ENCODE data around the gene RPA3.
"Not testable (repeated sequence)": the region's sequence is repeated elsewhere in the genome, so short reads cannot be mapped to it uniquely, and the experiment has no call there.

RPA3 gene

DNA sequence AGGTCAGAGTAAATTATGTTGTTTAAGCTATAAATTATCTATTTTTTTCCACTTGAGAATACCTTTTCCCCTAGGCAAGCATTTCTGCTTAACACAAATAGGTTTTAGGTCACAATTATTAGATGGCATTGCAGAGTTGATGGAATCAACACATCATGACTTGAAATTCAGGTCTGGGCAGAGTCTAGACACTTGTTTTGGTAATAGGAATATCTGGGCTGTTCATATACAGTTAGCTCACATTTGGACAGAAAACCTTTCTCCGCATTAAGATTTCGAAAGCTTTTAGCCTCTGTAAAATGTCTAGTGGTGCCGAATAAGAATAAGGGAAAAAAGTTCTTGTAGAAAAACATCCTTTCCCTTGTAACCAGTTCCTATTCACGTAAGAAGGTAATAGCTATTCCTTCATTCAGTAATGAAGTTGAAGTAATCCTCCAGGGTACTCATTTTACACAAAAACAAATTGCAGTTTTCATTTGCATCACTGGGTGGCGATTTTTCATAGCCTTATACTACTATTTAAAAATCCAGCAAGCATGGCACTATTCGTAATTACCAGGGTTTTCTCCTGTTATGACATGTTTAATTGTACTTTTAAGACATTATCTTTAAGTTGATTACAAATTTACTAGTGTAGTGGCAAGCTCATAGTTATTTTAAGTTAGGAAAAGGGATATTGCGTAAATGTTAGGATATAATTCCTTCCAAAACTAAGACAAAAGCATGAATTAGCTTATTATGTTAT, 37.0 kb downstream of the RPA3 start:
- Histone ChIP-seq H3K27me3 (replicated peaks) (no peaks in the 10 kb centered on the region), H3K27ac (no peak overlapping the region), H3K36me3 (replicated peaks) (no peaks in the 10 kb centered on the region), H3K4me3 (ENCODE audit: low read depth, low read length) (no peak overlapping the region)
- TF ChIP-seq, protein P1, sequence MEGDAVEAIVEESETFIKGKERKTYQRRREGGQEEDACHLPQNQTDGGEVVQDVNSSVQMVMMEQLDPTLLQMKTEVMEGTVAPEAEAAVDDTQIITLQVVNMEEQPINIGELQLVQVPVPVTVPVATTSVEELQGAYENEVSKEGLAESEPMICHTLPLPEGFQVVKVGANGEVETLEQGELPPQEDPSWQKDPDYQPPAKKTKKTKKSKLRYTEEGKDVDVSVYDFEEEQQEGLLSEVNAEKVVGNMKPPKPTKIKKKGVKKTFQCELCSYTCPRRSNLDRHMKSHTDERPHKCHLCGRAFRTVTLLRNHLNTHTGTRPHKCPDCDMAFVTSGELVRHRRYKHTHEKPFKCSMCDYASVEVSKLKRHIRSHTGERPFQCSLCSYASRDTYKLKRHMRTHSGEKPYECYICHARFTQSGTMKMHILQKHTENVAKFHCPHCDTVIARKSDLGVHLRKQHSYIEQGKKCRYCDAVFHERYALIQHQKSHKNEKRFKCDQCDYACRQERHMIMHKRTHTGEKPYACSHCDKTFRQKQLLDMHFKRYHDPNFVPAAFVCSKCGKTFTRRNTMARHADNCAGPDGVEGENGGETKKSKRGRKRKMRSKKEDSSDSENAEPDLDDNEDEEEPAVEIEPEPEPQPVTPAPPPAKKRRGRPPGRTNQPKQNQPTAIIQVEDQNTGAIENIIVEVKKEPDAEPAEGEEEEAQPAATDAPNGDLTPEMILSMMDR (IDR thresholded peaks at IDR 0.05; ENCODE audit: low read depth, low read length, missing control alignments), result peak; percentile 38
- DNase-seq, result peak; percentile 60
- in situ Hi-C loops (cut with HindIII; ENCODE audit: low pct_ligation_motif_present, low sequenced_read_pairs), result no loop called here

- H3K36me3 ChIP-seq (replicated peaks); DNase-seq; H3K4me3 ChIP-seq (ENCODE audit: low read depth, low read length); H3K27ac ChIP-seq; H3K27me3 ChIP-seq (replicated peaks); in situ Hi-C loops (cut with HindIII; ENCODE audit: low pct_ligation_motif_present, low sequenced_read_pairs): not testable (repeated sequence)
These were observed 38.8 kb downstream of the RPA3 start for GRCh38 chr7:7679640-7680039.

DNA sequence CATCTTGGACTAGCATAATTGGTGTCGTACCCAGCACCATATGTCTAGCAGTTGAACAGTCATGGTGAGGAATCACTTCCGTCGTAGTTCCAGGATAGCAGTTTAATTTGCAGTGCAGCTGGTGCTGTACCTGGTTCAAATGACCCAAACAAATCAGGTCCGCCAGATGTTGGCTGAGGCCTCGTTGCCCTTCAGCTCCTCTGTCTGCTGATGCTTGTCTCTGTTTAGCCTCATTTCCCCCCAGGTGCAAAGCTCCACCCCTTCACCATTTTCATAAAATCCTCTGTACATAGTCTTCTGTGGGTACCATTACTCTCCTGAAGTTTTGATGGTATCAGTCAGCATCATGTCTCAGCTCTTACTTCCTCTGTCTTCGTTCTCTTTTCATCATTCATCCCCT, 42.7 kb downstream of the RPA3 start:
- in situ Hi-C loops (cut with HindIII; ENCODE audit: low pct_ligation_motif_present, low sequenced_read_pairs), result no loop called here
- TF ChIP-seq, protein P1 (IDR thresholded peaks at IDR 0.05; ENCODE audit: low read depth, low read length, missing control alignments), result no peak
- H3K27ac ChIP-seq, result no peak overlapping the region
- DNase-seq, result no peak
- no peak overlapping the region for H3K4me3 ChIP-seq (ENCODE audit: low read depth, low read length)
- H3K36me3 ChIP-seq (replicated peaks), result no peaks in the 10 kb centered on the region
- no peaks in the 10 kb centered on the region for H3K27me3 ChIP-seq (replicated peaks)

DNA sequence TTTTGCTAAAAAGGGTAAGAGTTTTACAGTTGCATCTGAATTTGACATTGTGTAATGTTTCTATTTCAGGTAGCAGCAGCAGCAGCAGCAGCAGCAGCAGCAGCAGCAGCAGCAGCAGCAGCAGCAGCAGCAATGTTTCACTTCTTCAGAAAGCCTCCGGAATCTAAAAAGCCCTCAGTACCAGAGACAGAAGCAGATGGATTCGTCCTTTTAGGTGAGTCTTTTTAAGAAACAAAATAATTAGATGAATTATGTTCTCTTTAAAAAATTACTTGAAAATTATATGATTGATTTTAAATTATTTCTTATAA, 45.2 kb downstream of the RPA3 start:
- in situ Hi-C loops (cut with HindIII; ENCODE audit: low pct_ligation_motif_present, low sequenced_read_pairs), result no loop called here
- H3K27me3 ChIP-seq (replicated peaks), result no peaks in the 10 kb centered on the region
- DNase-seq, result no peak
- no peak overlapping the region for H3K4me3 ChIP-seq (ENCODE audit: low read depth, low read length)
- H3K36me3 ChIP-seq (replicated peaks), result no peaks in the 10 kb centered on the region
- no peak overlapping the region for H3K27ac ChIP-seq
- TF ChIP-seq, protein P1 (IDR thresholded peaks at IDR 0.05; ENCODE audit: low read depth, low read length, missing control alignments), result no peak

GRCh38 chr7:7672545-7673239, 45.7 kb downstream of the RPA3 start:
- H3K27ac ChIP-seq, result no peak overlapping the region
- H3K36me3 ChIP-seq (replicated peaks), result no peaks in the 10 kb centered on the region
- no peak overlapping the region for H3K4me3 ChIP-seq (ENCODE audit: low read depth, low read length)
- DNase-seq, result no peak
- in situ Hi-C loops (cut with HindIII; ENCODE audit: low pct_ligation_motif_present, low sequenced_read_pairs), result no loop called here
- TF ChIP-seq, protein P1 (IDR thresholded peaks at IDR 0.05; ENCODE audit: low read depth, low read length, missing control alignments), result no peak
- H3K27me3 ChIP-seq (replicated peaks), result no peaks in the 10 kb centered on the region

GRCh38 chr7:7671361-7671760, 47.0 kb downstream of the RPA3 start:
- Histone ChIP-seq H3K36me3 (replicated peaks) (no peaks in the 10 kb centered on the region), H3K27me3 (replicated peaks) (no peaks in the 10 kb centered on the region), H3K27ac (no peak overlapping the region), H3K4me3 (ENCODE audit: low read depth, low read length) (no peak overlapping the region)
- TF ChIP-seq, protein P1 (IDR thresholded peaks at IDR 0.05; ENCODE audit: low read depth, low read length, missing control alignments), result no peak
- DNase-seq, result no peak
- in situ Hi-C loops (cut with HindIII; ENCODE audit: low pct_ligation_motif_present, low sequenced_read_pairs), result no loop called here
